Trophoblast cell (in vitro differentiated cells and primary cell): ENCODE results near the gene ENPP6.

Experiments
- DNase-seq, 2 donors: peaks; one replicate each; pipeline ENCODE4 v3.0.0-alpha.2; 2016
- H2AFZ ChIP-seq: 2 replicates; pipeline ENCODE4 v1.6.1; 2013; ENCODE audit warnings: low read length, moderate library complexity, mild to moderate bottlenecking; ENCODE audit not compliant: insufficient read depth, poor library complexity
- H2AK5ac ChIP-seq: 2 replicates; pipeline ENCODE4 v1.6.1; 2013; ENCODE audit warnings: mild to moderate bottlenecking, low read length
- H2BK120ac ChIP-seq: 2 replicates; pipeline ENCODE4 v1.6.1; 2013; ENCODE audit warnings: low read length, mild to moderate bottlenecking, moderate library complexity; ENCODE audit not compliant: insufficient read depth, poor library complexity
- H2BK12ac ChIP-seq: 2 replicates; pipeline ENCODE4 v1.6.1; 2013; ENCODE audit warnings: mild to moderate bottlenecking, low read length, moderate library complexity
- H2BK5ac ChIP-seq: 2 replicates; pipeline ENCODE4 v1.6.1; 2013; ENCODE audit warnings: low read length, low read depth, moderate library complexity, mild to moderate bottlenecking; ENCODE audit not compliant: poor library complexity
- H3K14ac ChIP-seq: 2 replicates; pipeline ENCODE4 v1.6.1; 2013; ENCODE audit warnings: mild to moderate bottlenecking, low read length
- H3K18ac ChIP-seq: 2 replicates; pipeline ENCODE4 v1.6.1; 2013; ENCODE audit warnings: mild to moderate bottlenecking, low read length
- H3K23ac ChIP-seq: 2 replicates; pipeline ENCODE4 v1.6.1; 2013; ENCODE audit warnings: low read length
- H3K27ac ChIP-seq: 2 replicates; pipeline ENCODE4 v1.5.1; 2013; ENCODE audit warnings: low read depth, mild to moderate bottlenecking, inconsistent platforms, low read length, moderate library complexity
- H3K27me3 ChIP-seq: 2 replicates; pipeline ENCODE4 v1.6.1; 2013; ENCODE audit warnings: inconsistent platforms, mild to moderate bottlenecking, low read length, moderate library complexity; ENCODE audit not compliant: insufficient read depth
- H3K36me3 ChIP-seq, 2 experiments: 1 replicate in 1 of 2; 2 replicates in 1 of 2; pipeline ENCODE4 v1.6.1; 2013; ENCODE audit warnings: low read length in 2 of 2, mild to moderate bottlenecking in 2 of 2, moderate library complexity in 1 of 2; ENCODE audit not compliant: insufficient read depth in 2 of 2, control insufficient read depth in 1 of 2
- H3K4ac ChIP-seq: 2 replicates; pipeline ENCODE4 v1.6.1; 2013; ENCODE audit warnings: low read depth, mild to moderate bottlenecking, low read length, moderate library complexity
- H3K4me1 ChIP-seq, 2 experiments: 1 replicate in 1 of 2; 2 replicates in 1 of 2; pipeline ENCODE4 v1.6.1; 2013; ENCODE audit warnings: low read length in 2 of 2, mild to moderate bottlenecking in 2 of 2, moderate library complexity in 1 of 2; ENCODE audit not compliant: insufficient read depth in 2 of 2, control insufficient read depth in 1 of 2
- H3K4me2 ChIP-seq: 2 replicates; pipeline ENCODE4 v1.6.1; 2013; ENCODE audit warnings: inconsistent platforms, mild to moderate bottlenecking, low read length, moderate library complexity
- H3K4me3 ChIP-seq: 2 replicates; pipeline ENCODE4 v1.5.1; 2013; ENCODE audit warnings: mild to moderate bottlenecking, low read depth, low read length, inconsistent platforms
- H3K79me1 ChIP-seq: one replicate; pipeline ENCODE4 v1.6.1; 2013; ENCODE audit warnings: low read length
- H3K79me2 ChIP-seq: 2 replicates; pipeline ENCODE4 v1.6.1; 2013; ENCODE audit warnings: low read length, mild to moderate bottlenecking; ENCODE audit not compliant: control insufficient read depth, insufficient read depth, poor library complexity
- H3K9ac ChIP-seq: 2 replicates; pipeline ENCODE4 v1.6.1; 2013; ENCODE audit warnings: mild to moderate bottlenecking, low read length
- H3K9me3 ChIP-seq: 2 replicates; pipeline ENCODE4 v1.6.1; 2013; ENCODE audit warnings: low read depth, mild to moderate bottlenecking, control low read depth, inconsistent platforms, low read length; ENCODE audit not compliant: insufficient read depth
- H4K12ac ChIP-seq: 2 replicates; pipeline ENCODE4 v1.6.1; 2013; ENCODE audit warnings: low read depth, mild to moderate bottlenecking, low read length, moderate library complexity
- H4K8ac ChIP-seq: 2 replicates; pipeline ENCODE4 v1.6.1; 2013; ENCODE audit warnings: low read depth, mild to moderate bottlenecking, low read length, moderate library complexity
- H4K91ac ChIP-seq: one replicate; pipeline ENCODE4 v1.6.1; 2013; ENCODE audit warnings: low read depth, mild to moderate bottlenecking, low read length, moderate library complexity
- WGBS: extraction: QIAGEN DNeasy Blood & Tissue Kit; methylation state at CpG from one replicate; pipeline ENCODE4 v1.1.7; 2013; ENCODE audit warnings: missing lambda C conversion rate; ENCODE audit not compliant: insufficient read length, insufficient coverage; ENCODE audit errors: extremely low coverage; 5-methylcytosine and 5-hydroxymethylcytosine counted together

ENPP6 gene

GRCh38 chr4:184080674-184081073 is 137.0 kb downstream of the ENPP6 start:
- Histone ChIP-seq H4K91ac (no peak overlapping the region), H2AK5ac (no peak overlapping the region), H3K4ac (no peak overlapping the region), H4K12ac (no peak overlapping the region), H3K4me1 (no peaks in the 10 kb centered on the region), H3K9me3 (peaks cover 8% of the 10 kb centered on the region), H3K23ac (no peak overlapping the region), H2BK5ac (no peak overlapping the region), H3K27ac (no peak overlapping the region), H3K36me3 (no peaks in the 10 kb centered on the region), H3K18ac (no peak overlapping the region), H2BK120ac (no peak overlapping the region), H3K79me1 (no peaks in the 10 kb centered on the region), H3K9ac (no peak overlapping the region), H2AFZ (no peak overlapping the region), H3K79me2 (no peaks in the 10 kb centered on the region), H3K4me2 (no peak overlapping the region), H3K14ac (no peak overlapping the region), H3K4me3 (peak overlapping the region; percentile 11), H2BK12ac (no peak overlapping the region), H4K8ac (no peak overlapping the region), H3K27me3 (no peaks in the 10 kb centered on the region)
- DNase-seq: no peak
- WGBS: no CpG with 5 or more reads among the region's 8 CpGs

- Histone ChIP-seq H3K27me3 (no peaks in the 10 kb centered on the region), H2AFZ (no peak overlapping the region), H2BK5ac (no peak overlapping the region), H4K12ac (no peak overlapping the region), H3K9ac (no peak overlapping the region), H2AK5ac (no peak overlapping the region), H3K14ac (no peak overlapping the region), H3K23ac (no peak overlapping the region), H3K36me3 (no peaks in the 10 kb centered on the region), H3K79me2 (no peaks in the 10 kb centered on the region), H3K4me3 (no peak overlapping the region), H2BK12ac (no peak overlapping the region), H2BK120ac (no peak overlapping the region), H3K9me3 (peaks cover 9% of the 10 kb centered on the region), H3K4ac (no peak overlapping the region), H4K8ac (no peak overlapping the region), H3K4me2 (no peak overlapping the region), H3K79me1 (no peaks in the 10 kb centered on the region), H3K4me1 (no peaks in the 10 kb centered on the region), H3K27ac (no peak overlapping the region), H3K18ac (no peak overlapping the region), H4K91ac (no peak overlapping the region)
- WGBS: no CpG with 5 or more reads among the region's 5 CpGs
- no peak for DNase-seq
These were observed 142.8 kb downstream of the ENPP6 start for GRCh38 chr4:184074677-184075388.

GRCh38 chr4:184067931-184068554 is 149.6 kb downstream of the ENPP6 start:
- H3K27ac ChIP-seq: no peak overlapping the region
- H3K27me3 ChIP-seq: no peaks in the 10 kb centered on the region
- H3K4ac ChIP-seq: no peak overlapping the region
- no peak overlapping the region for H2AFZ ChIP-seq
- H3K9ac ChIP-seq: no peak overlapping the region
- H3K14ac ChIP-seq: no peak overlapping the region
- H3K23ac ChIP-seq: no peak overlapping the region
- H3K79me1 ChIP-seq: no peaks in the 10 kb centered on the region
- H3K4me1 ChIP-seq: no peaks in the 10 kb centered on the region
- WGBS: no CpG with 5 or more reads among the region's 9 CpGs
- no peak overlapping the region for H4K91ac ChIP-seq
- no peaks in the 10 kb centered on the region for H3K79me2 ChIP-seq
- no peak overlapping the region for H3K18ac ChIP-seq
- H2BK5ac ChIP-seq: no peak overlapping the region
- H3K4me3 ChIP-seq: no peak overlapping the region
- H3K4me2 ChIP-seq: no peak overlapping the region
- no peak overlapping the region for H2BK120ac ChIP-seq
- H3K36me3 ChIP-seq: no peaks in the 10 kb centered on the region
- peaks cover 5% of the 10 kb centered on the region for H3K9me3 ChIP-seq
- H2AK5ac ChIP-seq: no peak overlapping the region
- DNase-seq: no peak
- no peak overlapping the region for H2BK12ac ChIP-seq
- H4K8ac ChIP-seq: no peak overlapping the region
- H4K12ac ChIP-seq: no peak overlapping the region

- whole genome bisulfite sequencing: no CpG with 5 or more reads among the region's 9 CpGs
- no peaks in the 10 kb centered on the region for H3K27me3 ChIP-seq
These were observed 150.9 kb downstream of the ENPP6 start for GRCh38 chr4:184066584-184067300.

More at GRCh38 chr4:184066584-184067300, 150.9 kb downstream of the ENPP6 start:
- Histone ChIP-seq H4K12ac (no peak overlapping the region), H3K4ac (no peak overlapping the region), H2AFZ (no peak overlapping the region), H3K4me3 (no peak overlapping the region), H3K36me3 (no peaks in the 10 kb centered on the region), H3K9ac (no peak overlapping the region), H4K91ac (no peak overlapping the region), H4K8ac (no peak overlapping the region), H2BK120ac (no peak overlapping the region), H3K27ac (no peak overlapping the region), H3K4me2 (no peak overlapping the region), H2BK12ac (no peak overlapping the region), H2BK5ac (no peak overlapping the region), H2AK5ac (no peak overlapping the region), H3K4me1 (no peaks in the 10 kb centered on the region), H3K23ac (no peak overlapping the region), H3K79me1 (no peaks in the 10 kb centered on the region), H3K14ac (no peak overlapping the region), H3K79me2 (no peaks in the 10 kb centered on the region), H3K9me3 (no peaks in the 10 kb centered on the region), H3K18ac (no peak overlapping the region)
- DNase-seq: peak in 1 of 2 donors; percentile 3
